ENCODE results near the gene COL20A1.

- TF ChIP-seq, protein P1, sequence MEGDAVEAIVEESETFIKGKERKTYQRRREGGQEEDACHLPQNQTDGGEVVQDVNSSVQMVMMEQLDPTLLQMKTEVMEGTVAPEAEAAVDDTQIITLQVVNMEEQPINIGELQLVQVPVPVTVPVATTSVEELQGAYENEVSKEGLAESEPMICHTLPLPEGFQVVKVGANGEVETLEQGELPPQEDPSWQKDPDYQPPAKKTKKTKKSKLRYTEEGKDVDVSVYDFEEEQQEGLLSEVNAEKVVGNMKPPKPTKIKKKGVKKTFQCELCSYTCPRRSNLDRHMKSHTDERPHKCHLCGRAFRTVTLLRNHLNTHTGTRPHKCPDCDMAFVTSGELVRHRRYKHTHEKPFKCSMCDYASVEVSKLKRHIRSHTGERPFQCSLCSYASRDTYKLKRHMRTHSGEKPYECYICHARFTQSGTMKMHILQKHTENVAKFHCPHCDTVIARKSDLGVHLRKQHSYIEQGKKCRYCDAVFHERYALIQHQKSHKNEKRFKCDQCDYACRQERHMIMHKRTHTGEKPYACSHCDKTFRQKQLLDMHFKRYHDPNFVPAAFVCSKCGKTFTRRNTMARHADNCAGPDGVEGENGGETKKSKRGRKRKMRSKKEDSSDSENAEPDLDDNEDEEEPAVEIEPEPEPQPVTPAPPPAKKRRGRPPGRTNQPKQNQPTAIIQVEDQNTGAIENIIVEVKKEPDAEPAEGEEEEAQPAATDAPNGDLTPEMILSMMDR (IDR thresholded peaks at IDR 0.05) = no peak
- no peak for TF ChIP-seq ZFX (IDR thresholded peaks at IDR 0.05; ENCODE audit: borderline replicate concordance)
Measured at GRCh38 chr20:63336232-63336752, 43.3 kb downstream of the COL20A1 start.

Measured in 22Rv1 (cell line).